SJCRH30 (cell line): ENCODE results near the gene EFCAB10. TPM values are rescaled to one million over a fixed set of nuclear protein-coding genes. Genes with fewer than 3 reads are reported as not detected.
"Not testable (repeated sequence)": the region's sequence is repeated elsewhere in the genome, so short reads cannot be mapped to it uniquely, and the experiment has no call there.

Experiments used
- DNase-seq, 2 experiments: peaks; one replicate each; pipeline ENCODE4 v3.0.0-alpha.2; 2015 to 2020
- H3K27ac ChIP-seq: fragments of 250-450 bp; sonication (Bioruptor Pico); 2 replicates; pipeline ENCODE4 v1.5.1; 2020; ENCODE audit warnings: mild to moderate bottlenecking, moderate library complexity
- H3K27me3 ChIP-seq: fragments of 250-450 bp; sonication (Bioruptor Pico); 2 replicates; pipeline ENCODE4 v1.5.1; 2020; ENCODE audit warnings: mild to moderate bottlenecking, moderate library complexity
- H3K36me3 ChIP-seq: fragments of 250-450 bp; sonication (Bioruptor Pico); 2 replicates; pipeline ENCODE4 v1.5.1; 2020; ENCODE audit warnings: mild to moderate bottlenecking, moderate library complexity
- H3K4me1 ChIP-seq: fragments of 250-450 bp; sonication (Bioruptor Pico); 2 replicates; pipeline ENCODE4 v1.5.1; 2020; ENCODE audit warnings: mild to moderate bottlenecking, moderate library complexity
- H3K4me3 ChIP-seq: fragments of 250-450 bp; sonication (Bioruptor Pico); 2 replicates; pipeline ENCODE4 v1.5.1; 2020; ENCODE audit warnings: mild to moderate bottlenecking, moderate library complexity
- H3K9me3 ChIP-seq: fragments of 250-450 bp; sonication (Bioruptor Pico); replicated peaks from 2 replicates; pipeline ENCODE4 v1.5.1; 2020; ENCODE audit warnings: mild to moderate bottlenecking, moderate library complexity
- total RNA-seq: library from RNA; depleted of rRNA; stranded (reverse); fragments of >200 nt; shearing (Covaris generic); gene quantifications from 2 replicates; pipeline ENCODE4 v1.2.3, GENCODE V29; 2014

Gene EFCAB10
- total RNA-seq, 1 experiment from 2014 or later: 0.06 TPM

DNA sequence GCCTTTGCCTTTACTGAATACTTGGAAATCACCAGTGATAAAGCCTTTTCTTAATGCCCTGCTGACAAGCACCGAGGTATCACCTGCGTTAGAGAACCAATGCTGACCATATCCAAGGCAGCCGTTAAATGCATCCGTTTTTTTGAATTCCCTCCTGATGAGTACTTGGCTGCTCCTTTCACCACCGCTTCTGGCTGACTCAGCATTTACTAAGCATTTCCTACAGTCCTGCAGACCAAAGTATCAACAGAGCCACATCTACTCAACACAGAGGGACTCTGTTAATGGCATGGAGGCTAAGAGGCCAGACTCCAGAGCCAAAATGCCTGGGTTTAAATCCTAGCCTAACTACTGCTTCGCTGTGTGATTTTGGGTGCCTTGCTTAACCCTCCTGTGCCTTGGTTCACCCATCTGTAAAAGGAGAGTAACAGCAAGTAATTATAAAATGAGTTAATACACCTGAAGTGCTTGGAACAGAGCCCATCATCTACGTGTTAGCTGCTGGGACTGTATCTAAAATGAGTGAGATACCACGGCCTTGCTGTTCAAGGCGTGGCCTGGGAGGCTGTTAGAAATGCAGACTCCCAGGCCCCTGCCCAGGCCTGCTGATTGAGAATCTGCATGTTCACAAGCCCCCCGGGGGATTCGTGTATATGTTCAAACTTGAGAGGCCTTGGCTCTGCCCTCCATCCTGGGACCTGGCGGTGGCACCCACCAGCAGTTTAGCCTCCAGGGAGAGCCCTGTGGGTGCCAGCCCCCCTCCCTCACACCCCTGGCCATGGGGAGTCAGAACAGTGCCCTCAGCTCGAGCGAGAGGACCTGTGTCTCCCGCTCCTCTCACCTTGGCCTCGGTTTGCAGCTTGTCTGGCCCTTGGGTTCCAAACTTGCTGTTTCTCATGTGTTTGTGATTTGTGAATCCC is 30.8 kb upstream of the EFCAB10 start:
- no peak overlapping the region for H3K4me3 ChIP-seq
- no peaks in the 10 kb centered on the region for H3K4me1 ChIP-seq
- no peaks in the 10 kb centered on the region for H3K9me3 ChIP-seq
- no peaks in the 10 kb centered on the region for H3K27me3 ChIP-seq
- H3K36me3 ChIP-seq: no peaks in the 10 kb centered on the region
- DNase-seq: no peak
- no peak overlapping the region for H3K27ac ChIP-seq

DNA sequence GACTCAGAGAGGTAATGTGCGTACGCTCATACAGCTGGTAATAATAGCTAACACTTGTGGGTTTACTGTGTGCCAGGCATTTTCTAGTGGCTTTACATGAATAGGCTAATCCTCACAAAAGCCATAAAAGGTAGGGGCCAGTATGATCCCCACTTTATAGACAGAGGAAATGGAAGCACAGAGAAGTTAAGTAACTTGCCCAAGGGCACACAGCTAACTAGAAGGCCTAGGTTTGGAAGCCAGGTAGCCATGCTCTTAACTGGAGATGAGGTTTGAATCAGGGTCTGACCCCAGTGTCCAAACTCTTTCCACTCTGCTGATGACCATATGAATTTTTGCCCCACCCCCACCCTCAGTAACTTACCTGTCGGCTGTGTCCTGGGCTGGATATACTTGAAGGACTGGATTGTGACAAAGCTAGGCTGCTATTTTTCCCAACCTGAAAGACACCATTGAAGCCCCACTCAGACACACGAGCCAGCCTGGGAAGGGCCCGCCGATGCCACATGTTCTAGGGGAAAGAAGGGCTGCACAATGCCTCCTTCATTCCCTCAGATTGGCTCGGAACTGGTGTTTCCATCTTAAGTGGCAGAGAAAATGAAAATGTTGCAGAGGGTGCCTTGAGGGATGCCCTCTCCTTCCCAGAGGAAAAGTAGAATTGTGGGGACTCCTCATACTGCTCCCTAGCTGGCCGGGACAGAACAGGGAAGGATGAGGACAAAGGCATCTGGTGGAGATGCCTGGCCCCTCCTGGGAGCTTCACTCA is 29.1 kb upstream of the EFCAB10 start:
- no peak for DNase-seq
- no peak overlapping the region for H3K27ac ChIP-seq
- no peaks in the 10 kb centered on the region for H3K9me3 ChIP-seq
- H3K36me3 ChIP-seq: no peaks in the 10 kb centered on the region
- H3K4me1 ChIP-seq: no peaks in the 10 kb centered on the region
- no peak overlapping the region for H3K4me3 ChIP-seq
- no peaks in the 10 kb centered on the region for H3K27me3 ChIP-seq

DNA sequence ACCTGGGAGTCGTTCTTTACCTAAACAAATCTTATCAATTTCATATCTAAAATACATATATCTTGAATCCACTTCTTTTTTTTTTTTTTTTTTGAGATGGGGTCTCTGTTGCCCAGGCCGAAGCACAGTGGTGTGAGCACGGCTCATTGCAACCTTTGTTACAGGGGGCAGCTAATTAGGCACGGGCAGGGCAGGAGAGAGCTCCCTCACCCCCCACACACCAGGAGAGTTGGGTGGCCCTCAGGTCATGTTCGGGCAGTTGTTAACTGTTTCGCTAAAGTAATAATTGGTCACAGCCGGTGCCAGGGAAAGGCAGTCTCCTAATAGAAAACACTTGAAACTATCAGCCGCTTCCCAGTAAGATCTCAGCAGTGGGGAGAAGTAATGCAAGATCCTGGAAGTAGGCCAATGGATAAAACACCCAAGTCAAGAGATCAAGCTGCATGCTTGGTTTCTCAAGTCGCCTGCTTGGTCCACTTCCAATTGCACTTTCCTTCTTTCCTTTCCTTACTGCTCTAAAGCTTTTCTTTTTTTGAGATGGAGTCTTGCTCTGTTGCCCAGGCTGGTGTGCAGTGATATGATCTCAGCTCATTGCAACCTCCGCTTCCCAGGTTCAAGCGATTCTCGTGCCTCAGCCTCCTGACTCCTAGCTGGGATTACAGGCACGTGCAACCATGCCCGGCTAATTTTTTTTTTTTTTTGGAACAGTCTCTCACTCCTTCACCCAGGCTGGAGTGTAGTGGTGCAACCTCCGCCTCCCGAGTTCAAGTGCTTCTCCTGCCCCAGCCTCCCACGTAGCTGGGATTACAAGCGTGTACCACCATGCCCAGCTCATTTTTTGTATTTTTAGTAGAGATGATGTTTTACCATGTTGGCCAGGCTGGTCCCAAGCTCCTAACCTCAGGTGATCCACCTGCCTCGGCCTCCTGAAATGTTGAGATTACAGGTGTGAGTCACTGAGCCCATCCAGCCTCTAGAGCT is 21.3 kb upstream of the EFCAB10 start:
- no peak overlapping the region for H3K4me3 ChIP-seq
- peaks cover 3% of the 10 kb centered on the region; the same call in 1 of the 2 replicates for H3K27me3 ChIP-seq
- DNase-seq: peak in 1 of 2 experiments; percentile 22
- no peaks in the 10 kb centered on the region for H3K36me3 ChIP-seq
- no peaks in the 10 kb centered on the region for H3K4me1 ChIP-seq
- no peaks in the 10 kb centered on the region for H3K9me3 ChIP-seq
- H3K27ac ChIP-seq: no peak overlapping the region

DNA sequence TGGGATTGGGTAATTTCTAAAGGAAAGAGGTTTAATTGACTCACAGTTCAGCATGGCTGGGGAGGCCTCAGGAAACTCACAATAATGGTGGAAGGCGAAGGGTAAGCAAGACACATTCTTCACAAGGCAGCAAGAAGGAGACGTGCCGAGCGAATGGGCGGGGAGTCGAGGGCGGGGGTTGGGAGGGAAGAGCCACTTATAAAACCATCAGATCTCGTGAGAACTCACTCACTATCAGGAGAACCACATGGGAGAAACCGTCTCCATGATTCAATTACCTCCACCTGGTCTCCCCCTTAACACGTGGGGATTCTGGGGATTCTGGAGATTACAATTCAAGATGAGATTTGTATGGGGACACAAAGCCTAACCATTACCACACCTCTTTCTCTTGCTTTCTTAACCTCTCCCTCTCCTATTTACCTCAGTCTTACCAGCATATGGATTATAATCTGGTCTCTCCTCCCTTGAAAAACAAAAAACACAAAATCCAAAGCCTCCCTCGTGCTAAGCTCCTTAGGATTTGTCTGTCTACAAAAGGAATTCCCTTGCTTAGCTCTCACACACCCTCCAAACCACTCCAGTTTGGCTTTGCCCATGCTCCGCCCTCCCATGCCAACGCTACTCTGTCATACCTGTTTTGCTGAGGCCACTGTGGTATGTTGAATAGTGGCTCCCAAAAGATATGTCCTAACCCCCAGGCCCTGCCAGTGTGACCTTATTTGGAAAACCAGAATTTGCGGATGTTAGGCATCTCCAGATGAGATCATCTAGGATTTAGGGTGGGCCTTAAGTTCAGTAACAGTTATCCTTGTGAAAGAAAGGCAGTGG is 19.6 kb upstream of the EFCAB10 start:
- peaks cover 3% of the 10 kb centered on the region; the same call in 1 of the 2 replicates for H3K27me3 ChIP-seq
- no peaks in the 10 kb centered on the region for H3K4me1 ChIP-seq
- no peaks in the 10 kb centered on the region for H3K36me3 ChIP-seq
- no peak overlapping the region for H3K27ac ChIP-seq
- DNase-seq: no peak
- no peaks in the 10 kb centered on the region for H3K9me3 ChIP-seq
- no peak overlapping the region for H3K4me3 ChIP-seq

DNA sequence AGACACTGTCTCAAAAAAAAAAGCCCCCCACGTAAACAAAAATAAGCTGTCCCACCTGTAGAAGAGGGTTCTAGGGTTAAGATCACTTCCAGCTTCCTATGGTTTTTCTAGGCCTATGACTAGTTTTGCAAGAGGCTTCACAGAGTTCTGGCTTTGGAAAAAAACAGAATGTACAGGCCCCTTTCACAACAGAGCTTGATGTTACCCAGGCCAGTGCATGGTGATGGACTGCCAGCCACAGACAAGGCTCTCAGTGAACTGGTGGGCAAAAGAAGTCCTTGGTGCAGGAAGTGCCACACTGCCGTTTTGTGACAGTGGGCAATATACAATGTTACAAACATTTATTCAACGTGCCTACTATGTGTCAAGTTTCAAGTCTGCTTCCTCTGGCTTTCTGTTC is 18.3 kb upstream of the EFCAB10 start:
- Histone ChIP-seq H3K27ac (no peak overlapping the region), H3K4me3 (no peak overlapping the region), H3K9me3 (no peaks in the 10 kb centered on the region), H3K27me3 (peaks cover 3% of the 10 kb centered on the region; the same call in 1 of the 2 replicates), H3K4me1 (no peaks in the 10 kb centered on the region), H3K36me3 (no peaks in the 10 kb centered on the region)
- no peak for DNase-seq

DNA sequence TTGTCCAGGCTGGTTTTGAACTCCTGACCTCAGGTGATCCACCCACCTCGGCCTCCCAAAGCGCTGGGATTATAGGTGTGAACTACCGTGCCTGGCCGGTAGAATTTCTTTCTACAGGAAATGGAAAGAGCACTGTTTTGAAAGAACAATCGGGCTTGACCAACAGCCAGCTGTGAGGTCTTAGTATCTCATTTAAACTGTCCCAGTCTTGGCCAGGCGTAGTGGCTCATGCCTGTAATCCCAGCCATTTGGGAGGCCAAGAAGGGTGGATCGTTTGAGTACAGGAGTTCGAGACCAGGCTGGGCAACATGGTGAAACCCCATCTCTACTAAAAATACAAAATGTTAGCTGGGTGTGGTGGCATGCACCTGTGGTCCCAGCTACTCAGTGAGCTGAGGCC is 17.8 kb upstream of the EFCAB10 start:
- not testable (repeated sequence) for H3K36me3 ChIP-seq, DNase-seq, H3K4me3 ChIP-seq, H3K4me1 ChIP-seq, H3K9me3 ChIP-seq, H3K27me3 ChIP-seq, H3K27ac ChIP-seq

DNA sequence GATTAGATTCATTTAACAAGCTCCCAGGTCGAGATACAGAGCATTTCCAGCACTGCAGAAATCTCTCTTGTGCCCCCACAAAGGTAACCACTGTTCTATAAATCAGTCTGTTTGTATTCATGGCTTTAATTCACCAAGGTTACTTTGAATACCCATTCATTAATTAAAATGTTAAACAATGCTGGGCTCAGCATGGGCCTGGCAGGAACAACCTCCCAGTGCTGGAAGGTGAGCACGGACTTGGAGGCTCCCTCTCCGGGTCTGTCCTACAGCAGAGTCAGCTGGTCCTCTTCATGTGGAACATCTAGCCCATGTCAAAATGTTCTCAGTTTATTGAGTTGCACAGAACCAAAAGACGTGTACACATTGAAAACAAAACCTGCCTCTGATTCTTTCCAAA is 15.6 kb upstream of the EFCAB10 start:
- H3K36me3 ChIP-seq: no peaks in the 10 kb centered on the region
- peaks cover 3% of the 10 kb centered on the region; the same call in 1 of the 2 replicates for H3K27me3 ChIP-seq
- no peak overlapping the region for H3K27ac ChIP-seq
- no peaks in the 10 kb centered on the region for H3K4me1 ChIP-seq
- no peak for DNase-seq
- no peak overlapping the region for H3K4me3 ChIP-seq
- no peaks in the 10 kb centered on the region for H3K9me3 ChIP-seq

DNA sequence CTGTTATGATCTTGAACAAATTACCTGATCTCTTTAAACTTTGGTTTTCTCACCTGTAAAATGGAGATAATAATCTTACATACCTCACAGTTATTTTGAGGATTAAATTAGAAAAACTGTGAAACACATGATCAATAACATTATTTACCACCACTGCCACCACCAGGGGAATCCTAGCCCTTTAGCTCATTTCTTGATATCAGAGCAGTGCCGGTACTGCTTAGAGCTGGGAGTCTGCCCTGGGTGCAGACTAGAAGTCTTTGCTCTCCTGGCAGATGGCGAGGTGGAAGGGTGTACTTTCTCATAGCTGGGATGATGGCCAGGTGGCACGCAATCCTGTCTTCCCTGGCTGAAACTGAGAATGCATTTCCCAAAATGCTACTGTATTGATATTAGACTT is 12.7 kb upstream of the EFCAB10 start:
- H3K4me1 ChIP-seq: no peaks in the 10 kb centered on the region
- no peak overlapping the region for H3K4me3 ChIP-seq
- DNase-seq: no peak

DNA sequence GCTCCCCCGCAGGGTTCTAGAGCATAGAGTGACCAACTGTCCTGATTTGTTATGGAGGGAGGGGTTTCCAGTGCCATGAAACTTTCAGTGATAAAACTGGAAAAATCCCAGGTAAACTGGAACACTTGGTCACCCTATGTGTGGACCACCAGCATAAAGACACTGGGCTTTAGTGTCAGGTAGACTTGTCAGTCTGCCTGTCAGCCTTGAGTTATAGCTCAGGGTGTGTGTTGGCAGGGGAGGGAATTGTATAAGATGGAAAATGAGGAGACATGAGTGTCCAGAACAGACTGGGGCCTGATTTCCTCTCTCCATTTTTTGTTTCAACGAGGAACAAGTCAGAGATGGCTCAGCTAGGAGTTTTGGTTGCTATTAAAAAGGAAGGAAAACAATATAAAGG is 10.2 kb upstream of the EFCAB10 start:
- H3K36me3 ChIP-seq: no peaks in the 10 kb centered on the region
- no peaks in the 10 kb centered on the region for H3K27me3 ChIP-seq
- no peaks in the 10 kb centered on the region for H3K9me3 ChIP-seq
- H3K4me3 ChIP-seq: no peak overlapping the region
- no peak overlapping the region for H3K27ac ChIP-seq
- DNase-seq: no peak
- H3K4me1 ChIP-seq: no peaks in the 10 kb centered on the region

More for the DNA sequence above, 12.7 kb upstream of the EFCAB10 start:
- H3K27ac ChIP-seq: no peak overlapping the region
- no peaks in the 10 kb centered on the region for H3K9me3 ChIP-seq
- H3K27me3 ChIP-seq: no peaks in the 10 kb centered on the region
- no peaks in the 10 kb centered on the region for H3K36me3 ChIP-seq

DNA sequence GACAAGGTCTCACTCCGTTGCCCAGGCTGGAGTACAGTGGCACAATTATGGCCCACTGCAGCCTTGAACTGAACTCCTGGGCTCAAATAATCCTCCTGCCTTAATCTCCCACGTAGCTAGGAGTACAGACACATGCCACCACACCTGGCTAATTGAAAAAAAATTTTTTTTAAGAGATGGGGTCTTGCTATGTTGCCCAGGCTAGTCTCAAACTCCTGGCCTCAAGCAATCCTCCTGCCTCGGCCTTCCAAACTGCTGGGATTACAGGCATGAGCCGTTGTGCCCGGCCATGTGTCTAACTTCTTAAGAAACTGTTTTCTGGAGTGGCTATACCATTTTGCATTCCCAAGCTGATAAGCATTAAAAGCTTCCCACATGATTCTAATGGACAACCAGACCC is 9.5 kb upstream of the EFCAB10 start:
- Histone ChIP-seq H3K4me3 (no peak overlapping the region), H3K9me3 (no peaks in the 10 kb centered on the region), H3K27ac (no peak overlapping the region), H3K27me3 (no peaks in the 10 kb centered on the region), H3K4me1 (no peaks in the 10 kb centered on the region), H3K36me3 (no peaks in the 10 kb centered on the region)
- no peak for DNase-seq

DNA sequence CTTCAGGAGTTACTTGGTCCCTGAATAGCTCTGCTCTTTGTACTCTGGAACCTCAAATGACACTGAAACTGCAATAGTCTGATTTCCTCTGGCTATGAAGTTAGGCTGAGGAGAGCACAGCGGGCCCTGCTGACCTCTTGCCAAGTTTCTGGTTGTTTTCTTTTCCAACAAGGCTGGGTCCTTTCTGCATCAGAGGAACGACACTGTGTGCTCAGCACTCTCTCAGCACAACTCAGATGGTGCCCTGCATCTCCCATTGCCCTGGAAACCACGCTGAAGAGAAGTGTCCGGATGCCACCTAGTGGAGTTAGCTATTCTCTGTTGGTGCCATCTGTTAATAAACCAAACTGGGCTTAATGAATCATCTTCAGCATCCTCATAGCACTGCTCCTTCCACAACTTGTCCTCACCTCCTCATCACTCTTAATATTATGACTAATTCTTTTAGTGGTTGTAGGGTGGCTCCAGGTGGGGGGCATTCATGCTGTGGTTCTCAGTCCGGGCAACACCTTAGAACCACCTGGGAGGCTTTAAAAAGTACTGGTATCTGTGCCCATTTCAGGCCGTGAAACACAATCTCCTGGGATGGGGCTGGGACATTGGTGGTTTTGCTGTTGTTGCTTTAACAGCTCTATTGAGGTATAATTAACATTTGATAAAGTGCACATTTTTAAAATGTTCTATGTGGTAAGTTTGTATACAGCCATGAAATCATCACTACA is 8.2 kb upstream of the EFCAB10 start:
- H3K27ac ChIP-seq: no peak overlapping the region
- H3K27me3 ChIP-seq: no peaks in the 10 kb centered on the region
- no peaks in the 10 kb centered on the region for H3K4me1 ChIP-seq
- no peaks in the 10 kb centered on the region for H3K36me3 ChIP-seq
- H3K9me3 ChIP-seq: peaks cover under 1% of the 10 kb centered on the region; the same call in 1 of the 2 replicates
- DNase-seq: peak; percentile 76 to 91
- H3K4me3 ChIP-seq: no peak overlapping the region

DNA sequence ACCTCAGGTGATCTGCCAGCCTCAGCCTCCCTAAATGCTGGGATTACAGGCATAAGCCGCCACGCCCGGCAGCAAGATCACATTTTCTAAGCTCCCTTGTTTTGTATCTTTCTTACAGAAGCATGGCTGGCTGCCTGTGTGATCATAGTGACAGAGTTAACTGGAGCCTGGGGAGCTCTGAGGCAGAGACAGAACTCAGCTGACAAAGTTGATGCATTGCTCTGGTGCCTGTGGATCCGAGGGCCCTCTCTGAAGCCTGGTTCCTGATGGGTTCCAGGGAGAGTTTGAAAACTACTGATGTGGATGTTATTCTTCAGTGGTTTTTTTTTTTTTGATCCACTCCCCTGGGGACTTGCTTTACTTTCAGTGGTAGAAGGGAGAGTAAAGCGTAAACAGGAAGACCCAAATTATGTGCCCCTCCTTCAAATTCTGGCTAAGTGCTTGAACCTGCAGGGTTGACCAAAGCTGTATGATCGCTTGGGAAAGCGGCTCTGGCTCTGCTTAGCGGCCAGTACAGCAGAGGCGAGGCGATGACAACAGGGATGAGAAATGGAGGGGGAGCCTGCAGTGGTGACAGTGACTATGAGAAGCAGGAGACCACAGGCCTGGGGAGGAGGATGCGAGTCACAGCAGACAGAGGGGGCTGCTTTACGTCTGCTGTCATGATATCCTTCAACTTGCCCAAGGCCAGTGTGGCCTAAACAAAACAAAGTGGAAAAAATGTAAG is 6.8 kb upstream of the EFCAB10 start:
- Histone ChIP-seq H3K9me3 (peaks cover 8% of the 10 kb centered on the region; the same call in 1 of the 2 replicates), H3K36me3 (no peaks in the 10 kb centered on the region), H3K4me1 (no peaks in the 10 kb centered on the region), H3K4me3 (no peak overlapping the region), H3K27me3 (no peaks in the 10 kb centered on the region), H3K27ac (no peak overlapping the region)
- no peak for DNase-seq
